ENCODE data around the gene FIBP.

DNA sequence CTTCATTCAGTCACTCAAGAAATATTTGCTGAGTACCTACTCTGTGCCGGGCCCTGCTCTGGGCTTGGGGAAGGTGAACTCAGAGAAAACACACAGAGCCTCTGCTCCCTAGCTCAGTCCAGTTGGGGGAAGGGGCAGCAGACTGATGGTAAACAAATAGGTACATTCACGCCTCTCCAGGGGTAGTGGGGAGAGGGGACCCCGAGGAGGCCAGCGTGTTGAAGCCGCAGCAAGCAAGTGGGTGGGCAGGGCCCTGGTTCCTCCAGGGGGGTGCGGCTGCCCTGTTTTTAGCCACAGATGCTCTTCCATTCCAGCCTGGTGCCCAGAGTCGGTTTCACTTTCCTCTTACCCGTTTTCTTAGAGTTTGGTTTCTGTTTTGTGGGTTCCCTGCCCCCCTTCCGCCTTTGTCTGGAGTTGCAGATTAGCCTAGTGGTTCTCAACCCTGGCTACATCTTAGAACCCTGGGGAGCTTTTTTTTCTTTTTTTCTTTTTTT lies 39.7 kb upstream of the FIBP start:
- TF ChIP-seq EZH2 (IDR thresholded peaks at IDR 0.05; ENCODE audit: insufficient read depth, low read length) = no peak
- TF ChIP-seq, protein P1, sequence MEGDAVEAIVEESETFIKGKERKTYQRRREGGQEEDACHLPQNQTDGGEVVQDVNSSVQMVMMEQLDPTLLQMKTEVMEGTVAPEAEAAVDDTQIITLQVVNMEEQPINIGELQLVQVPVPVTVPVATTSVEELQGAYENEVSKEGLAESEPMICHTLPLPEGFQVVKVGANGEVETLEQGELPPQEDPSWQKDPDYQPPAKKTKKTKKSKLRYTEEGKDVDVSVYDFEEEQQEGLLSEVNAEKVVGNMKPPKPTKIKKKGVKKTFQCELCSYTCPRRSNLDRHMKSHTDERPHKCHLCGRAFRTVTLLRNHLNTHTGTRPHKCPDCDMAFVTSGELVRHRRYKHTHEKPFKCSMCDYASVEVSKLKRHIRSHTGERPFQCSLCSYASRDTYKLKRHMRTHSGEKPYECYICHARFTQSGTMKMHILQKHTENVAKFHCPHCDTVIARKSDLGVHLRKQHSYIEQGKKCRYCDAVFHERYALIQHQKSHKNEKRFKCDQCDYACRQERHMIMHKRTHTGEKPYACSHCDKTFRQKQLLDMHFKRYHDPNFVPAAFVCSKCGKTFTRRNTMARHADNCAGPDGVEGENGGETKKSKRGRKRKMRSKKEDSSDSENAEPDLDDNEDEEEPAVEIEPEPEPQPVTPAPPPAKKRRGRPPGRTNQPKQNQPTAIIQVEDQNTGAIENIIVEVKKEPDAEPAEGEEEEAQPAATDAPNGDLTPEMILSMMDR (IDR thresholded peaks at IDR 0.05; ENCODE audit: insufficient read depth, low read depth, low read length) = no peak
